ENCODE results near the gene OCIAD1. TPM values are rescaled to one million over a fixed set of nuclear protein-coding genes. Genes with fewer than 3 reads are reported as not detected.

The OCIAD1 gene
- total RNA-seq, 1 experiment from 2014 or later, result 163 TPM

DNA sequence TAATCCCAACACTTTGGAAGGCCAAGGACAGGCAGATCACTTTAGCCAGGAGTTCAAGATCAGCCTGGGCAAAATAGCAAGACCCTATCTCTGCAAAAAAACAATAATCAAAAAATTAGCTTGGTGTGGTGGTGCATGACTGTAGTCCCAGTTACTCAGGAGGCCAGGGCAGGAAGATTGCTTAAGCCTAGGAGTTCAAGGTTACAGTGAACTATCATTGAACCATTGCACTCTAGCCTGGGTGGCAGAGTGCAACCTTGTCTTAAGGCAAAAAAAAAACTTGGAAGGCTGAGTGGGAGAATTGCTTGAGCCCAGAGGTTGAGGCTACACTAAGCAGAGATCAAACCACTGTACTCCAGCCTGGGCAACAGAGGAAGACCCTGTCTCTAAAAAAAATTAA is 45.6 kb upstream of the OCIAD1 start:
- no peaks in the 10 kb centered on the region for H3K36me3 ChIP-seq (ENCODE audit: control insufficient read depth in 1 of 2, insufficient read depth in 2 of 2, low read length in 2 of 2)
- H3K4me2 ChIP-seq (ENCODE audit: low read length), result no peak overlapping the region
- no peak overlapping the region for H3K4me3 ChIP-seq (replicated peaks in 1 of 2; ENCODE audit: low read depth in 1 of 2, low read length in 2 of 2)
- ChIA-PET RAD21 (ENCODE audit: low non-redundant PET in 1 of 2, low total read pairs in 2 of 2, uncharacterized antibody in 2 of 2, unreplicated experiment in 2 of 2) (no interaction called here), POLR2A (no interaction called here), CTCF (no interaction called here)
- H2AFZ ChIP-seq (ENCODE audit: low read depth, low read length, poor library complexity, severe bottlenecking), result no peak overlapping the region
- H3K9me2 ChIP-seq (ENCODE audit: insufficient read depth), result no peaks in the 10 kb centered on the region
- H3K9me3 ChIP-seq (ENCODE audit: control insufficient read depth in 1 of 2, insufficient read depth in 1 of 2, low read depth in 1 of 2, low read length in 2 of 2), result no peaks in the 10 kb centered on the region
- H3K4me1 ChIP-seq (ENCODE audit: control insufficient read depth in 1 of 2, insufficient read depth in 2 of 2, low read length in 2 of 2), result peaks cover 0 to 8% of the 10 kb centered on the region in 2 experiments; a peak in 1 of 4 replicates
- no peak for DNase-seq (ENCODE audit: low read depth, low spot score)
- H3K79me2 ChIP-seq (ENCODE audit: insufficient read depth, low read length), result no peaks in the 10 kb centered on the region
- no peaks in the 10 kb centered on the region for H4K20me1 ChIP-seq (ENCODE audit: insufficient read depth)
- intact Hi-C loops (cut with micrococcal nuclease), result no loop called here
- no peaks in the 10 kb centered on the region for H3K27me3 ChIP-seq (ENCODE audit: insufficient read depth, low read length)
- ATAC-seq, result no peak
- H3K27ac ChIP-seq (ENCODE audit: low read depth, low read length), result no peak overlapping the region
- no peak overlapping the region for H3K9ac ChIP-seq (ENCODE audit: low read length)
- TF ChIP-seq SIN3A (IDR thresholded peaks at IDR 0.05; ENCODE audit: low read depth) (no peak), POLR2A (IDR thresholded peaks at IDR 0.05; ENCODE audit: borderline replicate concordance, extremely low read depth, insufficient read depth, insufficient read length) (no peak), ZFX (IDR thresholded peaks at IDR 0.05) (no peak), POLR2AphosphoS5 (IDR thresholded peaks at IDR 0.05; ENCODE audit: low read depth, low read length) (no peak), EZH2phosphoT487 (IDR thresholded peaks at IDR 0.05; ENCODE audit: borderline replicate concordance) (no peak), SP1 (IDR thresholded peaks at IDR 0.05; ENCODE audit: low read depth) (no peak), TCF7L2 (IDR thresholded peaks at IDR 0.05; ENCODE audit: borderline replicate concordance, extremely low read depth, insufficient read depth, insufficient read length) (no peak), YY1 (IDR thresholded peaks at IDR 0.05; ENCODE audit: extremely low read depth, insufficient replicate concordance, low read depth, low read length) (no peak), CBX3 (IDR thresholded peaks at IDR 0.05; ENCODE audit: low read depth) (no peak), ELF1 (IDR thresholded peaks at IDR 0.05; ENCODE audit: borderline replicate concordance, low read depth) (no peak), EGR1 (IDR thresholded peaks at IDR 0.05; ENCODE audit: low read depth) (no peak), RAD21 (IDR thresholded peaks at IDR 0.05; ENCODE audit: low read depth) (no peak), CEBPB (IDR thresholded peaks at IDR 0.05; ENCODE audit: low read depth) (no peak)
- TF ChIP-seq, protein P1, sequence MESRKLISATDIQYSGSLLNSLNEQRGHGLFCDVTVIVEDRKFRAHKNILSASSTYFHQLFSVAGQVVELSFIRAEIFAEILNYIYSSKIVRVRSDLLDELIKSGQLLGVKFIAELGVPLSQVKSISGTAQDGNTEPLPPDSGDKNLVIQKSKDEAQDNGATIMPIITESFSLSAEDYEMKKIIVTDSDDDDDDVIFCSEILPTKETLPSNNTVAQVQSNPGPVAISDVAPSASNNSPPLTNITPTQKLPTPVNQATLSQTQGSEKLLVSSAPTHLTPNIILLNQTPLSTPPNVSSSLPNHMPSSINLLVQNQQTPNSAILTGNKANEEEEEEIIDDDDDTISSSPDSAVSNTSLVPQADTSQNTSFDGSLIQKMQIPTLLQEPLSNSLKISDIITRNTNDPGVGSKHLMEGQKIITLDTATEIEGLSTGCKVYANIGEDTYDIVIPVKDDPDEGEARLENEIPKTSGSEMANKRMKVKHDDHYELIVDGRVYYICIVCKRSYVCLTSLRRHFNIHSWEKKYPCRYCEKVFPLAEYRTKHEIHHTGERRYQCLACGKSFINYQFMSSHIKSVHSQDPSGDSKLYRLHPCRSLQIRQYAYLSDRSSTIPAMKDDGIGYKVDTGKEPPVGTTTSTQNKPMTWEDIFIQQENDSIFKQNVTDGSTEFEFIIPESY (IDR thresholded peaks at IDR 0.05; ENCODE audit: extremely low read depth, insufficient replicate concordance, low read length), result no peak
- TF ChIP-seq, protein P2, sequence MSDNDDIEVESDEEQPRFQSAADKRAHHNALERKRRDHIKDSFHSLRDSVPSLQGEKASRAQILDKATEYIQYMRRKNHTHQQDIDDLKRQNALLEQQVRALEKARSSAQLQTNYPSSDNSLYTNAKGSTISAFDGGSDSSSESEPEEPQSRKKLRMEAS (IDR thresholded peaks at IDR 0.05), result no peak
- BruUV-seq (replicated peaks), result no TSS peak

Data from HCT116 (cell line).